BLaER1 (cell line): ENCODE measurements around the gene EFHB.
A peak's percentile ranks its signal among the peaks of the same experiment; 100 is the strongest.

Experiments
- H3K27ac ChIP-seq: shearing (Covaris generic); formaldehyde crosslinking; 2 replicates; pipeline ENCODE4 v1.8.1; 2022
- H3K27me3 ChIP-seq: shearing (Covaris generic); formaldehyde crosslinking; 2 replicates; pipeline ENCODE4 v1.8.1; 2022
- H3K36me3 ChIP-seq: shearing (Covaris generic); formaldehyde crosslinking; 2 replicates; pipeline ENCODE4 v1.8.1; 2022
- H3K4me1 ChIP-seq: shearing (Covaris generic); formaldehyde crosslinking; 2 replicates; pipeline ENCODE4 v1.8.1; 2022
- H3K4me2 ChIP-seq: shearing (Covaris generic); formaldehyde crosslinking; 2 replicates; pipeline ENCODE4 v1.8.1; 2022
- H3K4me3 ChIP-seq: shearing (Covaris generic); formaldehyde crosslinking; 2 replicates; pipeline ENCODE4 v1.8.1; 2022
- H3K9ac ChIP-seq: shearing (Covaris generic); formaldehyde crosslinking; 2 replicates; pipeline ENCODE4 v1.8.1; 2022
- H3K9me3 ChIP-seq: shearing (Covaris generic); formaldehyde crosslinking; 2 replicates; pipeline ENCODE4 v1.8.1; 2022
- H4K20me1 ChIP-seq: shearing (Covaris generic); formaldehyde crosslinking; 2 replicates; pipeline ENCODE4 v1.8.1; 2022
- Cebpa-rat ChIP-seq: shearing (Covaris generic); IDR thresholded peaks from 2 replicates; pipeline ENCODE4 v1.8.1; 2022

Gene EFHB

GRCh38 chr3:19948226-19948591 lies 14.2 kb upstream of the EFHB start:
- Histone ChIP-seq H3K4me2 (peak overlapping the region; percentile 91), H3K36me3 (peaks cover 28% of the 10 kb centered on the region), H3K27ac (peak overlapping the region; percentile 83), H3K9ac (peak overlapping the region; percentile 89), H4K20me1 (peaks cover 58% of the 10 kb centered on the region), H3K4me3 (peak overlapping the region; percentile 98), H3K4me1 (peaks cover 29% of the 10 kb centered on the region), H3K27me3 (no peaks in the 10 kb centered on the region), H3K9me3 (no peaks in the 10 kb centered on the region)
- no peak for TF ChIP-seq Cebpa-rat

- H3K27ac ChIP-seq = peak overlapping the region; percentile 83
- H3K9me3 ChIP-seq = no peaks in the 10 kb centered on the region
- peaks cover 25% of the 10 kb centered on the region for H3K36me3 ChIP-seq
- H4K20me1 ChIP-seq = peaks cover 54% of the 10 kb centered on the region
- H3K27me3 ChIP-seq = no peaks in the 10 kb centered on the region
- TF ChIP-seq Cebpa-rat = no peak
- H3K4me2 ChIP-seq = peak overlapping the region; percentile 91
- H3K4me1 ChIP-seq = peaks cover 29% of the 10 kb centered on the region
- peak overlapping the region; percentile 89 for H3K9ac ChIP-seq
- H3K4me3 ChIP-seq = peak overlapping the region; percentile 98
These were observed 13.7 kb upstream of the EFHB start for GRCh38 chr3:19947549-19948225.

- H3K9me3 ChIP-seq = no peaks in the 10 kb centered on the region
- peak within 1 kb of the TSS; percentile 91 for H3K4me2 ChIP-seq
- H3K4me1 ChIP-seq = peaks cover 29% of the 10 kb centered on the region
- H3K4me3 ChIP-seq = peak within 1 kb of the TSS; percentile 98
- no peaks in the 10 kb centered on the region for H3K27me3 ChIP-seq
- peaks cover 47% of the 10 kb centered on the region for H4K20me1 ChIP-seq
- TF ChIP-seq Cebpa-rat = no peak
- H3K27ac ChIP-seq = peak within 1 kb of the TSS; percentile 83
- H3K9ac ChIP-seq = peak within 1 kb of the TSS; percentile 89
- H3K36me3 ChIP-seq = peaks cover 18% of the 10 kb centered on the region
These were observed 13.0 kb upstream of the EFHB start, which contains the start of gene RAB5A for GRCh38 chr3:19946832-19947548. Gene RAB5A (plus strand): TSS chr3:19947097. CDS start chr3:19950899, 3,802 bp downstream.

- Histone ChIP-seq H3K27me3 (no peaks in the 10 kb centered on the region), H3K4me3 (peak overlapping the region; percentile 98), H3K4me1 (peaks cover 29% of the 10 kb centered on the region), H3K27ac (peak overlapping the region; percentile 83), H3K4me2 (peak overlapping the region; percentile 77), H4K20me1 (peaks cover 39% of the 10 kb centered on the region), H3K36me3 (peaks cover 10% of the 10 kb centered on the region; the same call in 1 of the 2 replicates), H3K9ac (peak overlapping the region; percentile 89), H3K9me3 (no peaks in the 10 kb centered on the region)
- no peak for TF ChIP-seq Cebpa-rat
These were observed 12.2 kb upstream of the EFHB start for GRCh38 chr3:19945969-19946831.

- Histone ChIP-seq H3K4me2 (peak overlapping the region; percentile 77), H3K36me3 (peaks cover 3% of the 10 kb centered on the region; the same call in 1 of the 2 replicates), H4K20me1 (peaks cover 33% of the 10 kb centered on the region), H3K9me3 (no peaks in the 10 kb centered on the region), H3K27me3 (no peaks in the 10 kb centered on the region), H3K4me3 (no peak overlapping the region), H3K27ac (no peak overlapping the region), H3K4me1 (peaks cover 29% of the 10 kb centered on the region), H3K9ac (no peak overlapping the region)
- no peak for TF ChIP-seq Cebpa-rat
These were observed 11.5 kb upstream of the EFHB start for GRCh38 chr3:19945534-19945933.

- H3K9me3 ChIP-seq = no peaks in the 10 kb centered on the region
- no peaks in the 10 kb centered on the region for H4K20me1 ChIP-seq
- TF ChIP-seq Cebpa-rat = no peak
- H3K27ac ChIP-seq = no peak overlapping the region
- H3K4me2 ChIP-seq = no peak overlapping the region
- H3K4me1 ChIP-seq = peaks cover under 1% of the 10 kb centered on the region; the same call in 1 of the 2 replicates
- no peak overlapping the region for H3K9ac ChIP-seq
- H3K27me3 ChIP-seq = no peaks in the 10 kb centered on the region
- no peak overlapping the region for H3K4me3 ChIP-seq
- no peaks in the 10 kb centered on the region for H3K36me3 ChIP-seq
These were observed 6.6 kb upstream of the EFHB start for GRCh38 chr3:19940643-19941042.

GRCh38 chr3:19938295-19938627 lies 4.2 kb upstream of the EFHB start:
- H3K4me3 ChIP-seq = no peak overlapping the region
- TF ChIP-seq Cebpa-rat = no peak
- H4K20me1 ChIP-seq = no peaks in the 10 kb centered on the region
- H3K4me1 ChIP-seq = no peaks in the 10 kb centered on the region
- no peaks in the 10 kb centered on the region for H3K9me3 ChIP-seq
- no peaks in the 10 kb centered on the region for H3K27me3 ChIP-seq
- H3K9ac ChIP-seq = no peak overlapping the region
- no peak overlapping the region for H3K27ac ChIP-seq
- no peaks in the 10 kb centered on the region for H3K36me3 ChIP-seq
- H3K4me2 ChIP-seq = no peak overlapping the region

GRCh38 chr3:19937459-19938294 lies 3.7 kb upstream of the EFHB start:
- H3K27me3 ChIP-seq = no peaks in the 10 kb centered on the region
- H3K4me3 ChIP-seq = no peak overlapping the region
- H3K27ac ChIP-seq = no peak overlapping the region
- no peak overlapping the region for H3K9ac ChIP-seq
- H3K4me2 ChIP-seq = no peak overlapping the region
- H4K20me1 ChIP-seq = no peaks in the 10 kb centered on the region
- H3K36me3 ChIP-seq = no peaks in the 10 kb centered on the region
- H3K9me3 ChIP-seq = no peaks in the 10 kb centered on the region
- no peaks in the 10 kb centered on the region for H3K4me1 ChIP-seq
- no peak for TF ChIP-seq Cebpa-rat

- no peak overlapping the region for H3K4me3 ChIP-seq
- no peak overlapping the region for H3K9ac ChIP-seq
- no peak for TF ChIP-seq Cebpa-rat
- H3K9me3 ChIP-seq = no peaks in the 10 kb centered on the region
- H3K4me1 ChIP-seq = peaks cover 10% of the 10 kb centered on the region; the same call in 1 of the 2 replicates
- H3K4me2 ChIP-seq = no peak overlapping the region
- no peaks in the 10 kb centered on the region for H3K27me3 ChIP-seq
- no peaks in the 10 kb centered on the region for H3K36me3 ChIP-seq
- H3K27ac ChIP-seq = no peak overlapping the region
- no peaks in the 10 kb centered on the region for H4K20me1 ChIP-seq
These were observed 1.6 kb downstream of the EFHB start for GRCh38 chr3:19932422-19932821.
